Mammary epithelial cell (primary cell): ENCODE measurements around the gene URI1.

ENCODE experiments used
- CTCF ChIP-seq, 2 donors: IDR thresholded peaks in 1 of 2; conservative IDR thresholded peaks in 1 of 2; 2 replicates each; pipeline ENCODE4 v1.5.1; 2011 to 2012; ENCODE audit warnings: inconsistent platforms in 2 of 2, low read length in 2 of 2, mild to moderate bottlenecking in 2 of 2, control low read depth in 1 of 2, low read depth in 1 of 2; ENCODE audit not compliant: insufficient read depth in 1 of 2; ENCODE audit errors: extremely low read depth in 1 of 2
- EZH2 ChIP-seq: IDR thresholded peaks from 2 replicates; pipeline ENCODE4 v1.6.1; 2012; ENCODE audit warnings: low read length, inconsistent platforms, borderline replicate concordance

GRCh38 chr19:29897466-29897865 lies 44.6 kb upstream of the URI1 start:
- TF ChIP-seq CTCF (conservative IDR thresholded peaks at IDR 0.05 in 1 of 2, IDR thresholded peaks at IDR 0.05 in 1 of 2; ENCODE audit: extremely low read depth in 1 of 2, insufficient read depth in 1 of 2, low read depth in 1 of 2, low read length in 2 of 2) (no peak), EZH2 (no peak)
